Gastroesophageal sphincter (tissue), 3 donors: Measurements from ENCODE around the gene FAM117A.

Experiments used
- EP300 ChIP-seq: sonication (generic); formaldehyde crosslinking; IDR thresholded peaks from one replicate; pipeline ENCODE4 v1.6.1; 2017; ENCODE audit warnings: antibody characterized with exemption, mild to moderate bottlenecking
- POLR2A ChIP-seq, 2 donors: fragments of 450-650 bp; IDR thresholded peaks; one replicate each; pipeline ENCODE4 v1.6.1; 2017; ENCODE audit warnings: antibody characterized with exemption in 2 of 2, mild to moderate bottlenecking in 2 of 2, moderate library complexity in 1 of 2
- POLR2AphosphoS5 ChIP-seq: sonication (generic); formaldehyde crosslinking; IDR thresholded peaks from one replicate; pipeline ENCODE4 v1.6.1; 2017; ENCODE audit warnings: antibody characterized with exemption
- TF ChIP-seq, protein P1 (sequence below), 4 experiments: fragments of 200-600 bp in 2 of 4; fragments of 450-650 bp in 2 of 4; sonication (generic) in 1 of 4; IDR thresholded peaks; one replicate each; pipeline ENCODE4 v1.5.1; 2017 to 2019; ENCODE audit warnings: antibody characterized with exemption in 4 of 4, mild to moderate bottlenecking in 2 of 4, moderate library complexity in 2 of 4

DNA sequence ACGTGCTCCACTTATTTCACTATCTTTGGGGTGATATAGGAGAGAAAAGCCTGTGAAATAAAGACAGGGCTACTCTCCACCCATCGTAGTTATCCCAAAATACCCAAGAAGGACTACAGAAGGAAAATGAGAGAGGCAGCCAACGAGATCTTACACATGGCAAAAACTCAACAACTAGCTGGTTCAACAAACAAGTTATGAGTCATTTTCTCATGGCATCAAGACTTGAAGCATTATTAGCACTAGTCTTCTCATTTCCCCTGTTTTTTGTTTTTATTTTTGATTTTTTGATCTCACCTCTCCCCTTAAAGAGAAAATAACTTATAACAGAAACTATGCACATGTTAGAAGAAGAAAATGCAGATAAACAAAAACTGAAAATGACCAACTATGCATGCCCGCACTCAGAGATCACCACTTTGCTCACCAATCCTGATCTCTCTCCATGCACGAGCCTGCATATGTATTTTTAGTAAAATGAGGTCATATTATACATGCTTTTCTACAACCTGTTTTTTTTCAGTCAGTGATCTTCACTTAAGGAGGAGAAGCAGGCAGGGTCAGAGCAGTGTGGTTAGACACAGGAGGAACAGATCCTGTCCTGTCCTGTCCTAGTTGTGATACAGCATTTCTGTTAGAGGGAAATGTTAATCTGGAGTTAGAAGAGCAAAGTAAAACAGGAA is 22.8 kb downstream of the FAM117A start:
- TF ChIP-seq, protein P1, sequence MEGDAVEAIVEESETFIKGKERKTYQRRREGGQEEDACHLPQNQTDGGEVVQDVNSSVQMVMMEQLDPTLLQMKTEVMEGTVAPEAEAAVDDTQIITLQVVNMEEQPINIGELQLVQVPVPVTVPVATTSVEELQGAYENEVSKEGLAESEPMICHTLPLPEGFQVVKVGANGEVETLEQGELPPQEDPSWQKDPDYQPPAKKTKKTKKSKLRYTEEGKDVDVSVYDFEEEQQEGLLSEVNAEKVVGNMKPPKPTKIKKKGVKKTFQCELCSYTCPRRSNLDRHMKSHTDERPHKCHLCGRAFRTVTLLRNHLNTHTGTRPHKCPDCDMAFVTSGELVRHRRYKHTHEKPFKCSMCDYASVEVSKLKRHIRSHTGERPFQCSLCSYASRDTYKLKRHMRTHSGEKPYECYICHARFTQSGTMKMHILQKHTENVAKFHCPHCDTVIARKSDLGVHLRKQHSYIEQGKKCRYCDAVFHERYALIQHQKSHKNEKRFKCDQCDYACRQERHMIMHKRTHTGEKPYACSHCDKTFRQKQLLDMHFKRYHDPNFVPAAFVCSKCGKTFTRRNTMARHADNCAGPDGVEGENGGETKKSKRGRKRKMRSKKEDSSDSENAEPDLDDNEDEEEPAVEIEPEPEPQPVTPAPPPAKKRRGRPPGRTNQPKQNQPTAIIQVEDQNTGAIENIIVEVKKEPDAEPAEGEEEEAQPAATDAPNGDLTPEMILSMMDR (IDR thresholded peaks at IDR 0.05): no peak
- TF ChIP-seq POLR2A (IDR thresholded peaks at IDR 0.05): no peak
- peak; percentile 49 for TF ChIP-seq POLR2AphosphoS5
- TF ChIP-seq EP300: no peak
